HL-60 (cell line): ENCODE measurements around the gene SPON1.
"Not testable (repeated sequence)": the region's sequence is repeated elsewhere in the genome, so short reads cannot be mapped to it uniquely, and the experiment has no call there.

ENCODE experiments used
- POLR2AphosphoS5 ChIP-seq: IDR thresholded peaks from 2 replicates; pipeline ENCODE4 v1.6.1; 2012; ENCODE audit warnings: low read depth
- REST ChIP-seq: IDR thresholded peaks from 2 replicates; pipeline ENCODE4 v1.6.1; 2012; ENCODE audit warnings: low read depth; ENCODE audit not compliant: insufficient replicate concordance
- SPI1 ChIP-seq: IDR thresholded peaks from 2 replicates; pipeline ENCODE4 v1.6.1; 2012; ENCODE audit warnings: low read depth, mild to moderate bottlenecking, borderline replicate concordance
- TF ChIP-seq, protein P1 (sequence below): IDR thresholded peaks from one replicate; pipeline ENCODE4 v1.5.1; 2011; ENCODE audit warnings: low read length, control low read depth, inconsistent platforms; ENCODE audit not compliant: insufficient read depth

DNA sequence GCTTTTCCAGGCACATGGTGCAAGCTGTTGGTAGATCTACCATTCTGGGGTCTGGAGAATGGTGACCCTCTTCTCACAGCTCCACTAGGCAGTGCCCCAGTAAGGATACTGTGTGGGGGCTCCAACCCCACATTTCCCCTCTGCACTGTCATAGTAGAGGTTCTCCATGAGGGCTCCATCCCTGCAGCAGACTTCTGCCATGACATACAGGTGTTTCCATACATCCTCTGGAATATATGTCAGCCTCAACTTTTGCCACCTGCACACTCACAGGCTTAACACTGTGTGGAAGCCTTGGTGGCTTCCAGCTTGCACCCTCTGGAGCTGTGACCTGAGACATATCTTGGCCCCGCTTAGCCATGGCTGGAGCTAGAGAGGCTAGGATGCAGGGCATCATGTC lies 191.6 kb downstream of the SPON1 start:
- TF ChIP-seq, protein P1, sequence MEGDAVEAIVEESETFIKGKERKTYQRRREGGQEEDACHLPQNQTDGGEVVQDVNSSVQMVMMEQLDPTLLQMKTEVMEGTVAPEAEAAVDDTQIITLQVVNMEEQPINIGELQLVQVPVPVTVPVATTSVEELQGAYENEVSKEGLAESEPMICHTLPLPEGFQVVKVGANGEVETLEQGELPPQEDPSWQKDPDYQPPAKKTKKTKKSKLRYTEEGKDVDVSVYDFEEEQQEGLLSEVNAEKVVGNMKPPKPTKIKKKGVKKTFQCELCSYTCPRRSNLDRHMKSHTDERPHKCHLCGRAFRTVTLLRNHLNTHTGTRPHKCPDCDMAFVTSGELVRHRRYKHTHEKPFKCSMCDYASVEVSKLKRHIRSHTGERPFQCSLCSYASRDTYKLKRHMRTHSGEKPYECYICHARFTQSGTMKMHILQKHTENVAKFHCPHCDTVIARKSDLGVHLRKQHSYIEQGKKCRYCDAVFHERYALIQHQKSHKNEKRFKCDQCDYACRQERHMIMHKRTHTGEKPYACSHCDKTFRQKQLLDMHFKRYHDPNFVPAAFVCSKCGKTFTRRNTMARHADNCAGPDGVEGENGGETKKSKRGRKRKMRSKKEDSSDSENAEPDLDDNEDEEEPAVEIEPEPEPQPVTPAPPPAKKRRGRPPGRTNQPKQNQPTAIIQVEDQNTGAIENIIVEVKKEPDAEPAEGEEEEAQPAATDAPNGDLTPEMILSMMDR, result not testable (repeated sequence)
- TF ChIP-seq POLR2AphosphoS5, SPI1, REST: not testable (repeated sequence)
